ENCODE measurements around the gene OR1D5.
"Not testable (repeated sequence)": the region's sequence is repeated elsewhere in the genome, so short reads cannot be mapped to it uniquely, and the experiment has no call there.

OR1D5 gene

DNA sequence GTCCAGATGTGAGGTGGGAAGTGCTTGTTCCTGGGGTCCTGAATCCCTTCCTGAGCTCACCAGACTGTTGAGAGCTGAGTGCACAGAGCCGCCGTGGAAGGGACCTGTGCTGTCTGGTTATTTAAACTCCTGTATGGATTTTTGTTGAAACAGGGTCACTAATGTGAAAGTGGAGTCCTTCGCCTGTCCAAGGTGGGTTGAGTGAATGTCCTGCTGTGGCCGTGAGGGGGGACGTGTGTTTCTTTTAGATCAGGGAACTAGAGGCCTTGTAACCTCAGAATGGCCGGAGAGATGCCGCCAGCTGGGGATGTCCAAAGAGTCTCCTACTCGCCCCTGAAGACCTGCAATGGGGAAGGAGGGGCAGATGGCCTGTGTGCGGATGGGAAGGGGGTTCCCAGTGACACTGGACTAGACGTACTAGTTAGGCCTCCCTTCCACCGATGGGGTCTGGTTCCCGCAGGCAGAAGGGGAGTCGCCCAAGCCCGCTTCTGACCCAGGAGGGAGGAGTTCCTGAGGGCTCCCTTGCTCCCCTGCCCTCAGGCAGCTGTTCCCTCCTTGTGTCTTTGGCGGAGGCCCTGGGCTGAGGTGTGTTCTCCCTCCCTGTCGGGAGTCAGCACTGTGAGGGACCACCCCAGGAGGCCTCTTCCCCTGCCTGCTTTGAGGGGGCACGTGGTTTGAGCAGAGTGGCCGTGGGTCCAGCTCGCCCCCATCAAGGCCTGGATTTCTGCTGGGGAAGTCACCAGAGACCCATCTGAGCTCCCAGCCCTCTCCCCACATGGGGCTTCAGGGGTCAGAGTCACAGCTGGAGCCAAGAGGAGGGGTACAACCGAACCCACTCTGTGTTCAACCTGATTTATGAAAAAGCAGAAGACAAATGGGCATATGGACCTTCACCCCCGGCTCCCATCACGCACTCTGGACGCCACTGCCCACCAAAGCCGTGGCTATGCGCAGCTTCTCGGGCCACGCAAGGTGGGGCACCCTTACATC, 30.9 kb downstream of the OR1D5 start:
- no peak for DNase-seq (ENCODE audit: low read depth in 4 of 4, low spot score in 1 of 4)

GRCh38 chr17:3030852-3031470, 32.4 kb downstream of the OR1D5 start:
- DNase-seq (ENCODE audit: low read depth in 4 of 4, low spot score in 1 of 4) = not testable (repeated sequence)

GRCh38 chr17:3030096-3030495, 33.3 kb downstream of the OR1D5 start:
- no peak for DNase-seq (ENCODE audit: low read depth in 4 of 4, low spot score in 1 of 4)

DNA sequence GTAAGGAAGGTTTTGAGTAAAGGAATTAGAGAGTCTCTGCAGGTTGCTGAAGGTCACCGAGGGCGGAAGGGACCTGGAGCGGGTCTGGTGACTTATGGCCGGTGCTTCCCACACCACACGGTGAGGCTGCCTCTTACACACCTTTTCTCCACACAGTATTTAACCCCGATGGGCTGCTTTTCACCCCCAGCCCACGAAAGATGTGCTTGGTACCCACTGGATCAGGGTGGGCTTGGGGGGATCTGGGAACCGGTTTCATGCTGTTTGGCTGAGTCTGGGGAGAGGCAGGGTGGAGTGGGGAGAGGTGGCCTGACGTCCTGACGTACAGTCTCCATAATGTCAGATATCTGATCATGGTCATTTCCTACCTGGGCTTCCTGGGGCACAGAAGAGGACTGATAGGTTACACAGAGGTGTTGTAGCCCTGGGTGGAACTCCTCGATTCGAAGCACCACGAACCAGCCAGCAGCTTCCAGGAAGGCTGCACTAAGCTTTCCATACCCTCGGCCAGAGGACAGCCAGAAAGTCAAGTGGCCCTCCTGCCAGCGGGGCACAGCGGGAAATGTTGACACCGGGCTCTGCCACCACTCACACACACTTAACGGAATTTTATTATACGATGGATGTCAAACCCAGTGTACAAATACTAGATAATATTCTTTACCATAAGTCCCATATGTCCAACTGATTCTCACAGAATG, 34.0 kb downstream of the OR1D5 start:
- DNase-seq (ENCODE audit: low read depth in 4 of 4, low spot score in 1 of 4) = no peak

- no peak for DNase-seq (ENCODE audit: low read depth in 4 of 4, low spot score in 1 of 4)
These were observed 35.4 kb downstream of the OR1D5 start for GRCh38 chr17:3027786-3028532.

DNA sequence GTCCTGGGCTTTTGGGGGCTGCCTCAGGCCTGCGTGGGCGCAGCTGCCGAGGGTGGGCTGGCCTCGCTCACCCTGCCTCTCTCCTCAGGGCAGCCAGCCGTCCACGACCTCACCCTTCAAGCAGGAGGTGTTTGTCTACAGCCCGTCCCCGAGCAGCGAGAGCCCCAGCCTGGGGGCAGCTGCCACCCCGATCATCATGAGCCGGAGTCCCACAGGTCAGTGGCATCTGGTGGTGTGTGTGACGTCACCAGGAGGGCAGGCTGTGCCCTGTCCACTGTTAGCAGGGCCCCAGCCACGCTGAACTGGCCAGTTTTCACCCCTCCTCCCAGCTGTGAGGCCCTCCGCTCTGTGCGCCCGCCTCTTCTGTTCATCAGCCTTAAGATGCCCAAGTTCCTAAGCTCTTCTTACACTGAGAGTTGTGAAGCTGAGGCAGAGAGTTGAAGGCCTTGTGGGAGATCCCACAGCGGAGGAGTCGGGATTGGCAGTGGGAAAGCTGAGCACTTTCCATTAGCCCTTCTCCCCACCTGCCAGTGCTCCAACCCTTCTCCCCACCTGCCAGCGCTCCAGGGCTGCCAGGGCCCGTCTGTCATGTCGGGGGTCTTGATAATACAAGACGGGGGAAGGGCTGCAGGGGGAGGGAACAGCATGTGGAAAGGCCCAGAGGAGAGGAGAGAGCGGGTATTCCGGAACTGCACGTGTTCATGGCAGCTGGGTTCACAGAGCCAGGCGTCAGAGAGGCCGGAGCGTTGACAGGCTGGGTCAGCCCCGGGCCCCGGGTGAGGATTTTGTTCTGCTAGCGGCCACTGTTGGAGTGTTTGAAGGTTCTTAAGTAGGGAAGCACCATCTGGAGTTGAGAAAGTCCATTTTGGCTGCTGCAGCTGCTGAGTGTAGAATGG, 36.3 kb downstream of the OR1D5 start:
- DNase-seq (ENCODE audit: low read depth in 4 of 4, low spot score in 1 of 4) = no peak

- DNase-seq (ENCODE audit: low read depth in 4 of 4, low spot score in 1 of 4) = no peak
These were observed 37.1 kb downstream of the OR1D5 start for GRCh38 chr17:3026125-3026855.

DNA sequence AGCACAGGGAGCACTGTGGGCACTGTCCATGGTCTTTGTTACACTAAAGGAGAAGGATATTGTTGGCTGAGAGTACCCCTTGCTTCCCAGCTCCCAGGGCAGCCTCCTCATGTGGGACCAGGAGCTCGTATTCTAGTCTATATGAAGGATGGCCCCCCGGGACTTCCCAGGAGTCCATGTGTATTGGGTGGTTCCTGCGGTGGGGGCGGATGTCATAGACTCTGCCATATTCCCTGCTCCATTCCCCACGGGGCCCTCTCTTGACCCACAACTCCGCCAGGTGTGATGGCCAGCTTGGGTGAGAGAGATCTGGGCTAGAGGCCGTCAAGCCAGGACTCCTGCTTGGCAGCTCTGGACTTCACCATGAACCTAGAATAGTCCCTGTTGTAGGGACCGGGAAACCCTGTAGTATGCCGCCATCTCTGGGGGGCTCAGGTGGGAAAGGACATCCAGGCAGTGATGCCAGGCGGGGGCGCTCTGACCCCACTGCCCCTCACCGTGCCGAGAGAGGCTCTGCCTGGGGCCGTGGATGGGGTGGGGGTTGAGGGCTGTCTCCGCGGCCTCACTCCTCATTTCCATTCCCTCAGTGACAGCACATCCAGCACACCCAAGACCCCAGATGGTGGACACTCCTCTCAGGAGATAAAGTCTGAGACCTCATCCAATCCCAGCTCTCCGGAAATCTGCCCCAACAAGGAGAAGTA, 37.8 kb downstream of the OR1D5 start:
- no peak for DNase-seq (ENCODE audit: low read depth in 4 of 4, low spot score in 1 of 4)

DNA sequence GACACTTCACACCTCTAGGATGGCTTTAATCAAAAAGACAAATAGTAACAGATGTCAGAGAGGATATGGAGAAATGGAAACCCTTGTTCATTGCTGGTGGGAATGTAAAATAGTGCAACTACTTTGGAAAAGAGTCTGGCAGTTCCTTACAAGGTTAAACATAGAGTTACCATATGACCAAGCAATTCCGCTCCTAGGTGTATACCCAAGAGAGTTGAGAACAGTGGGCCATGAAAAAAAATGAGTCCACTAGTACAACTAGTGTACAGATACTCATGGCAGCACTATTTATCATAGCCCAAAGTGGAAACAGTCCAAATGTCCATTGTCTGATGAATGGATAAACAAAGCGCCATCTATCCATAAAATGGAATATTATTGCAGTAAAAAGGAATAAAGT, 39.1 kb downstream of the OR1D5 start:
- no peak for DNase-seq (ENCODE audit: low read depth in 4 of 4, low spot score in 1 of 4)

- no peak for DNase-seq (ENCODE audit: low read depth in 4 of 4, low spot score in 1 of 4)
These were observed 41.2 kb downstream of the OR1D5 start for GRCh38 chr17:3022197-3022596.

- no peak for DNase-seq (ENCODE audit: low read depth in 4 of 4, low spot score in 1 of 4)
These were observed 43.0 kb downstream of the OR1D5 start for GRCh38 chr17:3020381-3020780.

DNA sequence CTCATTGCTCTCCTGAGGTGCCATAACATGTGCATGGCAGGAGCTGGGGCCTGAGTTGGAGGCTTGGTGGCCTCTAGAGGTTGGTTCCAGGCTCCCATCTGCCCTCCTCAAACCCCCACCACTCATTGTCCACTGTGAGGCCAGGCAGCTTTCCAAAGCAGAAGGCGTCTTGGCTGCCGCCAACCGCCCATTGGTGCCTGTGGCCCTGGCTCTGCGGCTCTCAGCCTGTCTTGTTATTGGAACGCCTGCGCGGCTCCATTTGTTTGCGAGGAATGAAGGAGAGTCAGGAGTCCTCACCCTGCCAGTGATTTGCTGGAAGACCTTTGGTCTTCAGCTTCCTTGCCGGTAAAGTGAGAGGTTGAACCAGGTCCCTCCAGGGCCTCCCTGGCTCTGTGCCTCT, 43.6 kb downstream of the OR1D5 start:
- no peak for DNase-seq (ENCODE audit: low read depth in 4 of 4, low spot score in 1 of 4)

GRCh38 chr17:3017936-3018335, 45.5 kb downstream of the OR1D5 start:
- DNase-seq (ENCODE audit: low read depth in 4 of 4, low spot score in 1 of 4) = no peak

GRCh38 chr17:3015890-3016289, 47.5 kb downstream of the OR1D5 start:
- no peak for DNase-seq (ENCODE audit: low read depth in 4 of 4, low spot score in 1 of 4)

DNA sequence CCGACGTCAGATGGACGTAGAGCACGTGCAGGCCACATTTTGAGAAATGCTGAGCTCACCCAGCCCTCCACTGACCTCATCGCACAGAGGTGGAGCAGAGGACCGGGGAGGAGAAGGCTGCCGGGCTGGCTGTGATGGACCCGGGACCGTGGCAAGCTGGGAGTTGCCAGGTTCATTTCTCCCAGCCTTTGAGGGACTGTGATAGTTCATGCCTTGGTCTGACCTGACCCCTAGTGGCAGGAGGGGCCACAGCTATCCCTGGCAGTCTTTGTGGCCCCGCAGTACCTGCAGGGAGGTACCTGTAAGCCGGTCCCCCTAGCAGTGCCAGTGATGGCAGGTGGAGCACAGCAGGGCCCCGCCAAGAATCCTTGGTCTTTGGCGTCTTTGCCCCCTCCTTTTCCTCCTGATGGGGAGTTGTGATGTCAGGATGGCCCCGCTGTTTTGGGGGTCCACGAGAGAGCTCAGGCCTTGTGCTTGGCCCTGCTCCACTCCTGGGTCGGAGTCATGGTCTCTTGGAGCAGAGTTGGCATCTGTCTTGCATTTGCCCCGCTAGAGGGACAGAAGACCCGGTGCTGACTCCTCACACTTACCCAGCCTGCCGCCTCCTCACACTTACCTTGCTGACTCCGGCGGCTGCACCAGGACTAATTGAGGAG, 50.4 kb downstream of the OR1D5 start:
- peak; percentile 15 to 33 (median 26) for DNase-seq (ENCODE audit: low read depth in 4 of 4, low spot score in 1 of 4)
